Motor neuron (in vitro differentiated cells): ENCODE results near the gene GRIK3. TPM values are rescaled to one million over a fixed set of nuclear protein-coding genes. Genes with fewer than 3 reads are reported as not detected.
"Not testable (repeated sequence)": the region's sequence is repeated elsewhere in the genome, so short reads cannot be mapped to it uniquely, and the experiment has no call there.

Experiments
- ATAC-seq, 8 experiments: fragments of 200-7000 bp; cut with Tn5 transposase; replicated peaks in 6 of 8; 2 replicates each; pipeline ENCODE4 v1.8.0; 2021; ENCODE audit warnings: mild to moderate bottlenecking in 8 of 8, moderate library complexity in 8 of 8
- H3K27ac ChIP-seq, 2 donors: fragments of 250-450 bp; sonication (Bioruptor Pico); 2 replicates each; pipeline ENCODE4 v1.9.0; 2021; ENCODE audit warnings: antibody characterized with exemption in 2 of 2, mild to moderate bottlenecking in 2 of 2, moderate library complexity in 1 of 2
- H3K4me1 ChIP-seq, 2 donors: fragments of 250-450 bp; sonication (Bioruptor Pico); replicated peaks in 1 of 2; 2 replicates each; pipeline ENCODE4 v1.6.1; 2021; ENCODE audit warnings: antibody characterized with exemption in 2 of 2, mild to moderate bottlenecking in 2 of 2, moderate library complexity in 1 of 2
- H3K4me3 ChIP-seq, 5 donors: fragments of 250-450 bp; sonication (Bioruptor Pico); 2 replicates each; pipeline ENCODE4 v1.9.0; 2021; ENCODE audit warnings: antibody characterized with exemption in 5 of 5, mild to moderate bottlenecking in 5 of 5, moderate library complexity in 4 of 5
- WGBS, 10 experiments: fragments of 450-650 bp; shearing (Covaris generic); methylation state at CpG; one replicate each; pipeline ENCODE4 v1.0.0; 2022; 5-methylcytosine and 5-hydroxymethylcytosine counted together
- in situ Hi-C, 9 experiments: fragments of 400-800 bp; cut with MboI; loops; one replicate each; pipeline ENCODE4 v1.15.0; 2021; ENCODE audit warnings: low sequenced_read_pairs in 9 of 9, low pct_unique_long_range_greater_than_20kb in 2 of 9; ENCODE audit not compliant: unreplicated experiment in 9 of 9
- total RNA-seq, 8 experiments: library from RNA; unstranded; fragments of 300-600 nt; gene quantifications; 2 replicates each; pipeline versions ENCODE4 v1.2.3 to v1.2.4, GENCODE V29; 2022

The GRIK3 gene
- total RNA-seq, 8 experiments from 2014 or later = 0.73 to 21.1 (median 11.9) TPM

GRCh38 chr1:36769886-36770830, 264.2 kb downstream of the GRIK3 start:
- 20 to 96% (median 72%) methylated on average over 1 to 10 of the region's 10 CpGs; no CpG with 5 or more reads in 1 of the 10 experiments for WGBS, 10 experiments
- H3K4me1 ChIP-seq = peaks cover 31 to 33% of the 10 kb centered on the region in 2 donors
- peak in 2 of 8 experiments; percentile 8 to 30 for ATAC-seq
- in situ Hi-C loops = no loop called here
- H3K4me3 ChIP-seq = no peak overlapping the region
- H3K27ac ChIP-seq = no peak overlapping the region

GRCh38 chr1:36768486-36769178, 265.7 kb downstream of the GRIK3 start:
- H3K4me1 ChIP-seq = peaks cover 15 to 17% of the 10 kb centered on the region in 2 donors
- ATAC-seq = no peak
- 11 to 100% (median 83%) methylated on average over 2 to 14 of the region's 14 CpGs; no CpG with 5 or more reads in 2 of the 10 experiments for WGBS, 10 experiments
- no peak overlapping the region for H3K4me3 ChIP-seq
- in situ Hi-C loops = no loop called here
- no peak overlapping the region for H3K27ac ChIP-seq

DNA sequence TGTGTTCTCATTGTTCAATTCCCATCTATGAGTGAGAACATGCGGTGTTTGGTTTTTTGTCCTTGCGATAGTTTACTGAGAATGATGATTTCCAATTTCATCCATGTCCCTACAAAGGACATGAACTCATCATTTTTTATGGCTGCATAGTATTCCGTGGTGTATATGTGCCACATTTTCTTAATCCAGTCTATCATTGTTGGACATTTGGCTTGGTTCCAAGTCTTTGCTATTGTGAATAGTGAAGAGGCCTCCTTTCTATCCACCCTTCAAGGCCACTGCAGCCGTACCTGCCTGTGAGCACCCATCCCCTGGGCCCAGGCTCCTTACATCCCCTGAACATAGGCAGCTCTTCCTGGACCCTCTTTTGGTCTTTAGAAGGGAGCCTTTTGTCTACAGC, 266.9 kb downstream of the GRIK3 start:
- in situ Hi-C loops, H3K27ac ChIP-seq, ATAC-seq, H3K4me3 ChIP-seq: not testable (repeated sequence)
- peaks cover 13 to 16% of the 10 kb centered on the region in 2 donors for H3K4me1 ChIP-seq
- WGBS, 10 experiments = 100% methylated on average over 1 of the region's 4 CpGs; no CpG with 5 or more reads in 8 of the 10 experiments

DNA sequence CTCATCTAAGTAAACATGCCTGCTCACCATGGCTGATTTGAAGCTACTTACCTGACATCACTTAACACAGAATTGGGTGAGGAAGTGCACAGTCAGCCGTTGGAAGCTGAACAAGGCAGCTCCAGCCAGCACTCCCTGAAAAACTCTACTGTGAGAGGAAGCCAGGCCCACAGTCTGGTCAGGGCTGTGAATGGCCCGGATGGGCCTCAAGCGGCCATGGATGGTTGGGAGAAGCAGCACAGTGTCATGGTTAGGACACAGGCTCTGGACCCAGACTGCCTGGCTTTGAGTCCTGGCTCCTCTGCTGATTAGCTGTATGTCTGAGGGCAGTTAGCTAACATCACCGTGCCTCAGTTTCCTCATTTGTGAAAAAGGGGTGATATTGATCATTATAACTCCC, 267.8 kb downstream of the GRIK3 start:
- Histone ChIP-seq H3K4me1 (peaks cover 6 to 7% of the 10 kb centered on the region in 2 donors), H3K27ac (no peak overlapping the region), H3K4me3 (no peak overlapping the region)
- peak in 4 of 8 experiments; percentile 8 to 50 (median 30) for ATAC-seq
- in situ Hi-C loops = no loop called here
- 0 to 100% (median 53%) methylated on average over 1 to 3 of the region's 4 CpGs; no CpG with 5 or more reads in 2 of the 10 experiments for WGBS, 10 experiments

- H3K27ac ChIP-seq = no peak overlapping the region
- H3K4me1 ChIP-seq = peaks cover under 1% of the 10 kb centered on the region in 2 donors
- in situ Hi-C loops = no loop called here
- 0 to 80% (median 20%) methylated on average over 1 to 4 of the region's 5 CpGs; no CpG with 5 or more reads in 3 of the 10 experiments for WGBS, 10 experiments
- H3K4me3 ChIP-seq = no peak overlapping the region
- ATAC-seq = peak in 3 of 8 experiments; percentile 10 to 13 (median 11)
Measured at GRCh38 chr1:36765785-36766300, 268.5 kb downstream of the GRIK3 start.

DNA sequence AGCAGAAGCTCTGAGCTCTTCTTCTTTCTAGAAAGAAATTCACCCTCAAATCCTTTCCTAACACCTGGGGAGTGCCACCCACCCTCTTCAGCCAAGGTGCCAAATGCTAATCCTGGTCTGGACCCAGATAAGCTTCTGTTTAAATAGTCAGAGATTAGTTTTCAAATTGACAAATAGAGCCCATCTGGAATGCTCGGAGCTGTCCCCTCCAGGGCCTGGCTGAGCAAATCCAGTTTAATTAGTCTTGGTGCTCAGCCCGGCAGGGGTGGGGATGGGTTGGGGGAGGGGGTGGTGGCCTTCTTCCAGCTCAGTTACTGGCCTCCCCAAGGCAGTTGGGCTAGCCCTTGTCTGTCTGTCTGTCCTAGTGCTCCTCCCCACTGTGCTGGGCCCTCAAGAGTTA, 269.5 kb downstream of the GRIK3 start:
- Histone ChIP-seq H3K4me3 (no peak overlapping the region), H3K4me1 (no peaks in the 10 kb centered on the region), H3K27ac (no peak overlapping the region)
- ATAC-seq = peak in 6 of 8 experiments; percentile 17 to 60 (median 44)
- in situ Hi-C loops = no loop called here
- 0% methylated on average over 1 of the region's 2 CpGs; no CpG with 5 or more reads in 9 of the 10 experiments for WGBS, 10 experiments

DNA sequence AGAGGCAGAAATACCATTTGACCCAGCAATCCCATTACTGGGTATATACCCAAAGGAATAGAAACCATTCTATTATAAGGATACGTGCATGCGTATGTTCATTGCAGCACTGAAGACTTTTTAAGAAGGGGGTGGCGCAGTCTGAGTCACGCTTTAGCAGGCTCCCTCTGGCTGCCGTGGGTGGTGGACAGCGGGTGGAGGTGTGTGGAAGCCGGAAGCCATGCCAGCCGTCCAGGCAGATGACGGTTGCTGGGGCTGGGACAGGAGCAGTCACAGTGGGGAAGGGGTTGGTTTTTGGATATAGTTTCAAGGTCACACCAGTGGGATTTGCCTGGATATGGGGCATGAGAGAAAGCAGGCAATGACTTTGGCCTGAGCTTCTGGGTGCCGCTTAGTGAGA, 270.5 kb downstream of the GRIK3 start:
- no peaks in the 10 kb centered on the region for H3K4me1 ChIP-seq
- WGBS, 10 experiments = 40 to 100% (median 89%) methylated on average over 1 to 10 of the region's 10 CpGs; no CpG with 5 or more reads in 3 of the 10 experiments

DNA sequence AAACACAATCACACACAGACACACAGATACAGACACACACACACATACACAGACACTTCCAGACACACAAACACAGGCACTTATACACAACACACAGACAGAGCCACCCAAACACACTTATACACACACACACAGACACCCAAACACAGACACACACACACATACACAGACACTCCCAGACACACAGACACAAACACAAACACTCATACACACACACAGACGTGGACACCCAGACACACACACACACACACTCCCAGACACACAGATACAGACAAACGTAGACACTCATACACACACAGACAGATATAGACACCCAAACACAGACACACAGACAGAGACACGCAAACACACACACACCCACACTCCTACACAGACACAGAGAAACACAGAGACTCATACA, 272.1 kb downstream of the GRIK3 start:
- H3K4me3 ChIP-seq = no peak overlapping the region
- in situ Hi-C loops = no loop called here
- 0 to 82% (median 63%) methylated on average over 2 of the region's 3 CpGs; no CpG with 5 or more reads in 6 of the 10 experiments for WGBS, 10 experiments
- no peak overlapping the region for H3K27ac ChIP-seq
- no peak for ATAC-seq
- no peaks in the 10 kb centered on the region for H3K4me1 ChIP-seq

More for the DNA sequence above, 270.5 kb downstream of the GRIK3 start:
- in situ Hi-C loops = no loop called here
- ATAC-seq = no peak
- no peak overlapping the region for H3K4me3 ChIP-seq
- H3K27ac ChIP-seq = no peak overlapping the region

DNA sequence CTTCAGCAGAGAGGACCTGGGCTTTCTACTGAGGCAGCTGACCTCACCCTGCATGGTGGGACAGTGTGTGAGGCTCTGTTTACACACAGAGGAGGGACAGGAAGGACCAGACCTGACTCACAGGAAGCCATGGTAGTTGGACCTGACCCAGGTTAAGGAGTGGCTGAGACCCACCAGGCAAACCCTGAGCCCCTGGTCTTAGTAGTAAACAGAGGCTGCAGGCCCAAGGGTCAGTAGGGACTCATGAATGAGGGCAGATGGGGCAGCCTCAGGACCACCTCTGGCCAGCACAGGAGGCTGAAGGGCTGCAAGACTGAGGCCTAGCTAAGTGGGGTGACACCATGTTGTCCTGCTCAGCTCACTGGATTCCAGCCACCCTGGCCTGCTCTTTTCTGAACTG, 273.2 kb downstream of the GRIK3 start:
- ATAC-seq = no peak
- no peak overlapping the region for H3K27ac ChIP-seq
- no peak overlapping the region for H3K4me3 ChIP-seq
- in situ Hi-C loops = no loop called here
- no peaks in the 10 kb centered on the region for H3K4me1 ChIP-seq

DNA sequence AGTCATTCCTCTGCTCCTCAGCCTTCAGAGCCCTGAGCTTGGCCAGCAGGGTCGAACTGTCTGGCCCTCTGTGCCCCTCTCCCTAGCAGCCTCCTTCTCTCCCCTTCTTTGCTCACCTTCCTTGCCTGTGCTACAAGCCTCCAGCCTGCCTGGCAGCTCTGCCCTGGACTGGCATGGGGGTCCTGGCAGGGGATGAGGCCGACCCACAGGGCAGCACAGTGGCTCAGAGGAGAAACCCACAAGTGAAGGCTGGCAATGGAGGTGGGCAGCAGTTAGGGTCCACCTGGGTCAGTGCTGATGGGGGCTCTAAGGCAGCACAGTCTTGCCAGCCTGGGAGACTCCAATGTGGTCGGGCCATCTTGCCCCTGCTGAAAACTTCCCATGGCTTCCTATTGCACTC, 274.2 kb downstream of the GRIK3 start:
- no peaks in the 10 kb centered on the region for H3K4me1 ChIP-seq
- in situ Hi-C loops = no loop called here
- H3K4me3 ChIP-seq = no peak overlapping the region
- 0 to 53% (median 33%) methylated on average over 1 to 3 of the region's 3 CpGs; no CpG with 5 or more reads in 3 of the 10 experiments for WGBS, 10 experiments
- no peak for ATAC-seq
- no peak overlapping the region for H3K27ac ChIP-seq

GRCh38 chr1:36759355-36759754, 275.0 kb downstream of the GRIK3 start:
- 14 to 100% (median 50%) methylated on average over 1 to 2 of the region's 5 CpGs; no CpG with 5 or more reads in 5 of the 10 experiments for WGBS, 10 experiments
- Histone ChIP-seq H3K4me3 (no peak overlapping the region), H3K27ac (no peak overlapping the region), H3K4me1 (no peaks in the 10 kb centered on the region)
- in situ Hi-C loops = no loop called here
- ATAC-seq = no peak

DNA sequence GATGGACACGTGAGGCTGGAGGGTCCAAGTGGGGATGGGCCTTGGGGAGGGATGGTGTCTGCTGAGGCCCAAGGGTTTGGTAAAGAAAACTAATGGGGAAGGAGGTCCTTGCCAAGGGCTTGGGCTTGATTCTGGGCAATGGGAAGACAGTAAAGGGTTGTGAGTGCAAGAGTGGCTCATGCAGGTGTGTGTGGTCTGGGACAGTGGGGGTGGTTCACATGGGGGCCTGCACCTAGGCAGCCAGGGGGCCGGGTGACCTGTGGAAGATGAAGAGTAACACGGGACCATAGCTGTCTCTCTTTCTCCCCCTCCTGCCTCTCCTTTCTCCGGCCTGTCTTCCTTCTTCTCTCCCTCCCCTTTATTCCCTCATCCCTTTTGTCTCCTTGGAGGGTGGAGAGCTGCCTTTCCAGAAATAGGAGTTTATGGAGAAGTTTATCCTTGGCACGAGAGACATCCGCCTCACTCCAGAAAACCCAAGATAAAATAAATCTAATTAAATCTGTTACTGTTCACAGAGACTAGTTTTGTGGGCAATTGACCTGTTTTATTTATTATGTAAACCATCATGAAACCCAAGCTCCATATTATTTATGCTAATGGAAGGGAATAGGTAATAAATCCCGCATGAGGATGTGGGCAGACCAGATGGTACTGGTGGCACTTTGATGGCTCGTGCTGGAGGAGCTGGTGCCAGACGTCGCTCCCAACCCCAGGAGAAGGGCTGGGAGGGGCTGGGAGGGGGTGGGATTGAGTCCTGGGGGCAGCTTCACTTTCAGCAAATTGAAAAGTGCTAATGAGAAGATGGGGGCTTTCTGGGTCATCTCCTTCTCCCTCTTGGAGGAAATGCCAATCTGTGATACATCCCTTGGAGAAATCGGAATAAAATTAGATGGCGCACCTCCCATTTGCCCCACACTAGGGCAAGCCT, 278.7 kb downstream of the GRIK3 start:
- ATAC-seq = no peak
- no peak overlapping the region for H3K4me3 ChIP-seq
- no peak overlapping the region for H3K27ac ChIP-seq
- WGBS, 10 experiments = 47 to 100% (median 88%) methylated on average over 1 to 9 of the region's 12 CpGs; no CpG with 5 or more reads in 3 of the 10 experiments
- peaks cover 5 to 8% of the 10 kb centered on the region in 2 donors for H3K4me1 ChIP-seq
- in situ Hi-C loops = no loop called here
